ENCODE measurements around the gene RAB33B.

GRCh38 chr4:139515531-139515958 lies 61.6 kb downstream of the RAB33B start:
- TF ChIP-seq CTCF (conservative IDR thresholded peaks at IDR 0.05 in 1 of 2, IDR thresholded peaks at IDR 0.05 in 1 of 2; ENCODE audit: low read depth in 1 of 2, low read length in 2 of 2) (no peak), EZH2 (IDR thresholded peaks at IDR 0.05; ENCODE audit: low read length, missing control alignments) (no peak)
